ENCODE data around the gene KRT80.

DNA sequence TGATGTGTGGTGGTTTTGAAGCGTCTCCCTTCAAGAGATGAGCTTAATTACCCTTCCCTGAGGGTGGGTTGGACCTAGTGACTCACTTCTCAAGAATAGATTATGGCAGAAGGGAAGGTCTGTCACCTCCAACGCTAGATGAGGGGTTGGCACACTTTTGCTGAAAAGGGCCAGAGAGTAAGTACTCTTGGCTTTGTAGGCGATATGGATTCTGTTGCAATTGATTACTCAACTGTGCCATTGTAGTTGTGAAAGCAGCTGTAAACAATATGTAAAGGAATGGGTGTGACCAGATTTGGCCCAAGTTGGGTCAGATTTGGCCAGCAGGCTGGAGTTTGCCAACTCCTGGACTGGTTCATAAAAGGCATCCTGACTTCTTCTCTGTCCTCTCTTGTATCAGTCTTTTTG lies 59.1 kb downstream of the KRT80 start:
- TF ChIP-seq POLR2A (IDR thresholded peaks at IDR 0.05): no peak
- TF ChIP-seq, protein P1, sequence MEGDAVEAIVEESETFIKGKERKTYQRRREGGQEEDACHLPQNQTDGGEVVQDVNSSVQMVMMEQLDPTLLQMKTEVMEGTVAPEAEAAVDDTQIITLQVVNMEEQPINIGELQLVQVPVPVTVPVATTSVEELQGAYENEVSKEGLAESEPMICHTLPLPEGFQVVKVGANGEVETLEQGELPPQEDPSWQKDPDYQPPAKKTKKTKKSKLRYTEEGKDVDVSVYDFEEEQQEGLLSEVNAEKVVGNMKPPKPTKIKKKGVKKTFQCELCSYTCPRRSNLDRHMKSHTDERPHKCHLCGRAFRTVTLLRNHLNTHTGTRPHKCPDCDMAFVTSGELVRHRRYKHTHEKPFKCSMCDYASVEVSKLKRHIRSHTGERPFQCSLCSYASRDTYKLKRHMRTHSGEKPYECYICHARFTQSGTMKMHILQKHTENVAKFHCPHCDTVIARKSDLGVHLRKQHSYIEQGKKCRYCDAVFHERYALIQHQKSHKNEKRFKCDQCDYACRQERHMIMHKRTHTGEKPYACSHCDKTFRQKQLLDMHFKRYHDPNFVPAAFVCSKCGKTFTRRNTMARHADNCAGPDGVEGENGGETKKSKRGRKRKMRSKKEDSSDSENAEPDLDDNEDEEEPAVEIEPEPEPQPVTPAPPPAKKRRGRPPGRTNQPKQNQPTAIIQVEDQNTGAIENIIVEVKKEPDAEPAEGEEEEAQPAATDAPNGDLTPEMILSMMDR (IDR thresholded peaks at IDR 0.05): no peak

Data from uterus (tissue), 2 donors.